Progenitor cell of endocrine pancreas (in vitro differentiated cells): ENCODE data around the gene REG4. TPM values are rescaled to one million over a fixed set of nuclear protein-coding genes. Genes with fewer than 3 reads are reported as not detected.

Experiments
- DNase-seq: peaks from one replicate; pipeline ENCODE4 v3.0.0; 2021; ENCODE audit warnings: low spot score; ENCODE audit not compliant: unreplicated experiment
- H3K27ac Mint-ChIP-seq: 2 replicates; pipeline ENCODE4 v1.8.0; 2021; ENCODE audit warnings: mild to moderate bottlenecking, moderate library complexity, mixed read lengths
- H3K27me3 Mint-ChIP-seq: 2 replicates; pipeline ENCODE4 v1.8.0; 2021; ENCODE audit warnings: mixed read lengths
- H3K36me3 Mint-ChIP-seq: 2 replicates; pipeline ENCODE4 v1.8.0; 2022; ENCODE audit warnings: mixed read lengths; ENCODE audit not compliant: insufficient read depth
- H3K4me1 Mint-ChIP-seq: 2 replicates; pipeline ENCODE4 v1.8.0; 2021; ENCODE audit warnings: low read depth, mixed read lengths
- H3K4me3 Mint-ChIP-seq: 2 replicates; pipeline ENCODE4 v1.8.0; 2021; ENCODE audit warnings: low read depth, mild to moderate bottlenecking, moderate library complexity, mixed read lengths
- H3K9me3 Mint-ChIP-seq: 2 replicates; pipeline ENCODE4 v1.8.0; 2021; ENCODE audit warnings: low read depth, mixed read lengths
- total RNA-seq: library from RNA; stranded (reverse); gene quantifications from 2 replicates; pipeline ENCODE4 v1.2.1, GENCODE V29; 2021
- TF ChIP-seq, protein P1 (sequence below): fragments of 200-600 bp; sonication (generic); IDR thresholded peaks from one replicate; pipeline ENCODE4 v1.5.0; 2021; ENCODE audit warnings: antibody characterized with exemption, mild to moderate bottlenecking; ENCODE audit not compliant: unreplicated experiment

The REG4 gene
- total RNA-seq, 1 donor from 2014 or later = 0.67 TPM

DNA sequence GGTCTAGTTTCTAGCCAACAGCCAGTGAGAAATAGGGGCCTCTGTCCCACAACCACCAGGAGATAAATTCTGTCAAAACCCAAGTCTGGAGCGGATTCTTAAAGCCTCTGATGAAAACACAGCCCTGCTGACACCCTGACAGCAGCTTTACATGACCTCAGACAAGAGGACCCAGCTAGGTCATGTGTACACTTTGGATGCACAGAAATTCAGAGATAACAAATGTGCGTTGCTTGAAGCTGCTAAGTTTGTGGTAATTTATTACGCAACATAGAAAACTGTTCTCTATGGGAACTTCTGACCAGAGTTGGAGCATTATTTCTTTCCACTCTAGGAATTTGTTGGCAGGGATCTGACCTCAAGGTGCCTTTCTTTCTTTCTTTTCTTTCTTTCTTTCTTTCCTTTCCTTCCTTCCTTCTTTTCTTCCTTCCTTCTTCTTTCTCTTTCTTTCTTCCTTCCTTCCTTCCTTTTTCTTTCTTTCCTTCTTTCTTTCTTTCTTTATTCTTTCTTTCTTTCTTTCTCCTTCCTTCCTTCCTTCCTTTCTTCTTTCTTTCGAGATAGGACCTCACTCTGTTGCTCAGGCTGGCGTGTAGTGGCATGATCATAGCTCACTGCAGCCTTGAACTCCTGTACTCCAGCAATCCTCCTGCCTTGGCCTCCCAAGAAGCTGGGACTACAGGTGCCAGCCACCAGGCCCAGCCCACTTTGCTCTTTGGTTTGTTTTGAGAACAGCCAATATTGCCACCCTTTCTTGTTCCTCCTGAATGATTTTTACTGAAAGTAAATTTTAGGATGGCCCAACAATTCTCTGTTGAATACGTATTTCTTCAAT is 27.7 kb downstream of the REG4 start:
- peak overlapping the region; percentile 86 for H3K27ac Mint-ChIP-seq
- no peaks in the 10 kb centered on the region for H3K9me3 Mint-ChIP-seq
- no peak overlapping the region for H3K4me3 Mint-ChIP-seq
- TF ChIP-seq, protein P1, sequence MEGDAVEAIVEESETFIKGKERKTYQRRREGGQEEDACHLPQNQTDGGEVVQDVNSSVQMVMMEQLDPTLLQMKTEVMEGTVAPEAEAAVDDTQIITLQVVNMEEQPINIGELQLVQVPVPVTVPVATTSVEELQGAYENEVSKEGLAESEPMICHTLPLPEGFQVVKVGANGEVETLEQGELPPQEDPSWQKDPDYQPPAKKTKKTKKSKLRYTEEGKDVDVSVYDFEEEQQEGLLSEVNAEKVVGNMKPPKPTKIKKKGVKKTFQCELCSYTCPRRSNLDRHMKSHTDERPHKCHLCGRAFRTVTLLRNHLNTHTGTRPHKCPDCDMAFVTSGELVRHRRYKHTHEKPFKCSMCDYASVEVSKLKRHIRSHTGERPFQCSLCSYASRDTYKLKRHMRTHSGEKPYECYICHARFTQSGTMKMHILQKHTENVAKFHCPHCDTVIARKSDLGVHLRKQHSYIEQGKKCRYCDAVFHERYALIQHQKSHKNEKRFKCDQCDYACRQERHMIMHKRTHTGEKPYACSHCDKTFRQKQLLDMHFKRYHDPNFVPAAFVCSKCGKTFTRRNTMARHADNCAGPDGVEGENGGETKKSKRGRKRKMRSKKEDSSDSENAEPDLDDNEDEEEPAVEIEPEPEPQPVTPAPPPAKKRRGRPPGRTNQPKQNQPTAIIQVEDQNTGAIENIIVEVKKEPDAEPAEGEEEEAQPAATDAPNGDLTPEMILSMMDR = no peak
- no peaks in the 10 kb centered on the region for H3K27me3 Mint-ChIP-seq
- no peaks in the 10 kb centered on the region for H3K36me3 Mint-ChIP-seq
- no peak for DNase-seq
- H3K4me1 Mint-ChIP-seq = peaks cover 66% of the 10 kb centered on the region

DNA sequence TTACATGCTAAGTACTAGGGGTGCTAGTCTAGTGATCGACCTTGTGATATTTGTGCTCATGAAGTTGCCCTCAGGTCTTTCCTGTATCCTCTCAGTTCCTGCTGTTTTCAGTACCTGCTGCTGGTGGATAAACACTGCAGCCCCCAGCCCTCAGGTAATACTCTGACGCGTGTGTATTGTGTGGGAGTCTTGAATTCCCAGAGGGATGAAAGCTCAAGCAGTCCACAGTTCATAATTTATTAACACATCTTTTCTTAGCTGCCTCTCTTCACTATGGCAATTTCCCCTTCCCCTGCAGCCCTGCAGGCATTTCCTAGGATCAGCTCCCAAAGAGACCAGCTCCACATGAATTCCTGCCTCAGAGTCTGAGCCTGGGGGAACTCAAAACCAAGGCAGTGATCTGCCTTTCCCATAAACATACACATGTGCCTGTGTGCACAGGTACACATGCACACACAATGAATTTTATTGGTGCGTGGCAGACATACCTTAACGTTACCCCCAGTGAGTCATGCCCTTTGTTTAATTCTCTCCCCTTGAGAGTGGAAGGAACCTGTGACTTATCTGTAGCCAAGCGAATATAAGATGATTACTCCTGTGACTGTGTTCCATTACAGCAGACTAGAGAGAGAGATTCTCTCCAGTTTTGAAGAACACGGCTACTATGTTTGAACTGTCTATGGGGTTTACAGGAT is 28.5 kb downstream of the REG4 start:
- H3K27ac Mint-ChIP-seq = peak overlapping the region; percentile 86
- H3K9me3 Mint-ChIP-seq = no peaks in the 10 kb centered on the region
- H3K27me3 Mint-ChIP-seq = no peaks in the 10 kb centered on the region
- no peak for DNase-seq
- H3K4me3 Mint-ChIP-seq = no peak overlapping the region
- H3K36me3 Mint-ChIP-seq = no peaks in the 10 kb centered on the region
- peaks cover 66% of the 10 kb centered on the region for H3K4me1 Mint-ChIP-seq
- TF ChIP-seq, protein P1 = no peak

DNA sequence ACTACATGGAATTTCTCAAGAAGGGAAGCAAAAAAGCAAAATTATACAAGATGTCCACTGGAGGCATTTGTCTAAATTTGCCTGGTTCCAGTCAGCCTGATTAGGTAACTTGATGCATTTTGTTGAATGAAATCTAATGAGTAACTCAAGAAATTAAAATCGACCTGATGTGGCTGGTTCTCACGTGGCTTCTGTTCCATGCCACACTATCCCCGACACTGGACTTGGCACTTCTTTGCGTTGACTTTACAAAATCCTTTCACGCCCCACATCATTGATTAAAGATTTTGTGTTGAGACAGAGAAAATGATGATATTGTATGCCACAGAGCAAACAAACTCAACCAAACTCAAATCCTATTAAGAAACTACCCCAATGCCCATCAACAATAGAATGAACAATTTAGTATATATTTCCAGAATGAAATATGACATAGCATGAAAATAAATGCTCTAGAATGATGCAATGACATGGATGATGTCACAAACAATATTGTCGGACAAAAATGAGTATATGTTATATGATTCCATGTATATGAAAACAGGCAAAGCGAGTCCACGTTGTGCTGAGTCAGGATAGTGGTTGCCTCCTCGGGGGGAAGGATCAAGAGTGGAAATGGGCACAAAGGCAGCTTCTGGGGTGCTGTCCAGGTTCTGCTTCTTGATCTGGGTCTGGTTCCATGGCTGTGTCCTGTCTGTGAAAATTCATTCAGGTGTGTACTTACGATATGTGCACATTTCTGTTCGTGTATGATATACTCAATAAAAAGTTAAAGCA is 29.6 kb downstream of the REG4 start:
- peaks cover under 1% of the 10 kb centered on the region for H3K9me3 Mint-ChIP-seq
- H3K4me3 Mint-ChIP-seq = no peak overlapping the region
- H3K27ac Mint-ChIP-seq = no peak overlapping the region
- TF ChIP-seq, protein P1 = no peak
- no peaks in the 10 kb centered on the region for H3K27me3 Mint-ChIP-seq
- no peaks in the 10 kb centered on the region for H3K36me3 Mint-ChIP-seq
- H3K4me1 Mint-ChIP-seq = peaks cover 63% of the 10 kb centered on the region
- no peak for DNase-seq

DNA sequence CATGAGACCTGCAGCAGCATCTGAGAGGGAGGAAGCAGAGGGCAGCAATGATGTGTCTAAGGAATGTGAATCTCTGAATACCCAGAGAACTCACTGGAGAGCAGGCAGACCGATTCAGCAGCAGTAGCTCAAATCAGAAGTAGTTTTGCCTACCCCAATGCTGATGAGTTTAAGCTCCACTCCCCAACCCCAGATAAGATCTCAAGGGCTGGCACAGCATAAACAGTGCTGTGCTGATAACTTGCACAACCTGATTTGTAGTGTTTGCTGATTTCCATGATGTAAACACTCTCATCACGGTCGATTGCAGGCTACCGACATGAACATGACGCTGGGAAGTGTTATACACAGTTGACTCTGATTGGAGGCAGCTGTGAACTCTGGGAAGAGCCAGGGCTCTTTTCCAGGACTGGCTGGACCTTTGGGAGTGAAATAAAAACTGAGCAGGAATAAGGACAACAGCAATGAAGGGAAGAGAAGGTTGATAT is 31.3 kb downstream of the REG4 start:
- H3K36me3 Mint-ChIP-seq = no peaks in the 10 kb centered on the region
- peaks cover 2% of the 10 kb centered on the region for H3K9me3 Mint-ChIP-seq
- no peaks in the 10 kb centered on the region for H3K27me3 Mint-ChIP-seq
- peak overlapping the region; percentile 97 for H3K27ac Mint-ChIP-seq
- TF ChIP-seq, protein P1 = no peak
- DNase-seq = no peak
- H3K4me1 Mint-ChIP-seq = peaks cover 64% of the 10 kb centered on the region
- H3K4me3 Mint-ChIP-seq = peak overlapping the region; percentile 58

DNA sequence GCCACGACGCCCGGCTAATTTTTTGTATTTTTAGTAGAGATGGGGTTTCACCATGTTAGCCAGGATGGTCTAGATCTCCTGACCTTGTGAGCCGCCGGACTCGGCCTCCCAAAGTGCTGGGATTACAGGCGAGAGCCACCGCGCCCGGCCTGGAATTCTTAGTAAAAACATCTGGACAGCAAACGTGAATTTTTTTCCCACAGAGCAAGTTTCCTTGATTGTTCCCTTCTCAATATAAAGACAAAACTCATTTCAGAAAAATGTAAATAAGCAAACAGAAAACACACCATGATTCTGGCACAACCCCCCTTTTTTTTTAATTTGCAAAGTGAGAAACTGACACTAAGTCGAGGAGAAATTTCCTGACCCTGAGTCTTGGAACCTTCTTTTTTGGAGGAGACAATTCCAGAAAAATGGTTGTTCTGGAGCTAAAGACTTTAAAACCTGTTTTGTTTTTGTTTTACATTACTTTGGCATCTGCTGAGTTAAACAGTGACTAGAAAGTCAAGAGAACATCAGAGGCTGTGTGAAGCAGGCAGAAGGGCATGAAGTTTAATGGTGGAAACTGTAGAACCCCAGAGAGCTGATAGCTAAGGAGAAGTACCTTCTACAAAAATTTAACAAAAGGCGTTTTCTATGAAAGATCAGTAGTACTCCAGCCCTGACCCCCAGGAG is 32.2 kb downstream of the REG4 start:
- TF ChIP-seq, protein P1 = no peak
- no peaks in the 10 kb centered on the region for H3K27me3 Mint-ChIP-seq
- DNase-seq = no peak
- no peak overlapping the region for H3K4me3 Mint-ChIP-seq
- peaks cover 2% of the 10 kb centered on the region for H3K9me3 Mint-ChIP-seq
- H3K27ac Mint-ChIP-seq = peak overlapping the region; percentile 97
- H3K36me3 Mint-ChIP-seq = no peaks in the 10 kb centered on the region
- peaks cover 68% of the 10 kb centered on the region for H3K4me1 Mint-ChIP-seq
